Loucy (cell line): Measurements from ENCODE around the gene CACFD1.
A peak's percentile ranks its signal among the peaks of the same experiment; 100 is the strongest.

Experiments
- H2AFZ ChIP-seq: fragments of 200-600 bp; sonication (generic); 2 replicates; pipeline ENCODE4 v1.6.0; 2016; ENCODE audit warnings: antibody characterized with exemption, mild to moderate bottlenecking, low read length, moderate library complexity
- H3F3A ChIP-seq: fragments of 200-600 bp; 2 replicates; pipeline ENCODE4 v1.6.0; 2016; ENCODE audit warnings: antibody characterized with exemption, low read depth, mild to moderate bottlenecking
- H3K27me3 ChIP-seq: fragments of 200-600 bp; sonication (generic); 2 replicates; pipeline ENCODE4 v1.6.1; 2014; ENCODE audit warnings: low read length, mild to moderate bottlenecking; ENCODE audit not compliant: insufficient read depth, poor library complexity, severe bottlenecking
- H3K36me3 ChIP-seq: fragments of 200-600 bp; sonication (generic); 2 replicates; pipeline ENCODE4 v1.6.1; 2016; ENCODE audit warnings: low read length; ENCODE audit not compliant: insufficient read depth
- H3K4me1 ChIP-seq: fragments of 200-600 bp; sonication (generic); 2 replicates; pipeline ENCODE4 v1.5.1; 2014; ENCODE audit warnings: low read length, mild to moderate bottlenecking; ENCODE audit not compliant: insufficient read depth, poor library complexity, severe bottlenecking
- H3K4me2 ChIP-seq: fragments of 200-600 bp; sonication (generic); 2 replicates; pipeline ENCODE4 v1.6.0; 2014; ENCODE audit warnings: antibody characterized with exemption, low read length, low read depth, mild to moderate bottlenecking; ENCODE audit not compliant: poor library complexity, severe bottlenecking
- H3K4me3 ChIP-seq: fragments of 200-600 bp; sonication (generic); 2 replicates; pipeline ENCODE4 v1.5.1; 2014; ENCODE audit warnings: low read length, mild to moderate bottlenecking, mixed read lengths; ENCODE audit not compliant: poor library complexity, severe bottlenecking
- H3K79me2 ChIP-seq: fragments of 200-600 bp; sonication (generic); 2 replicates; pipeline ENCODE4 v1.6.1; 2014; ENCODE audit warnings: low read length; ENCODE audit not compliant: insufficient read depth
- H3K9ac ChIP-seq: fragments of 200-600 bp; sonication (generic); 2 replicates; pipeline ENCODE4 v1.6.0; 2014; ENCODE audit warnings: mild to moderate bottlenecking, low read depth, low read length, moderate library complexity; ENCODE audit not compliant: poor library complexity, severe bottlenecking
- H3K9me2 ChIP-seq: fragments of 200-600 bp; sonication (generic); replicated peaks from 2 replicates; pipeline ENCODE4 v1.6.1; 2016; ENCODE audit warnings: low read depth, low read length, mixed read lengths
- H3K9me3 ChIP-seq: fragments of 200-600 bp; sonication (generic); 2 replicates; pipeline ENCODE4 v1.6.1; 2014; ENCODE audit warnings: mild to moderate bottlenecking, antibody characterized with exemption, low read length, low read depth; ENCODE audit not compliant: insufficient read depth
- H4K20me1 ChIP-seq: fragments of 200-600 bp; sonication (generic); 2 replicates; pipeline ENCODE4 v1.6.0; 2014; ENCODE audit warnings: antibody characterized with exemption, low read length, mild to moderate bottlenecking; ENCODE audit not compliant: insufficient read depth, poor library complexity, severe bottlenecking
- EZH2phosphoT487 ChIP-seq: fragments of 200-600 bp; IDR thresholded peaks from 2 replicates; pipeline ENCODE4 v1.6.1; 2018; ENCODE audit warnings: antibody characterized with exemption, mild to moderate bottlenecking, moderate library complexity, borderline replicate concordance
- TF ChIP-seq, protein P1 (sequence below): fragments of 200-600 bp; sonication (generic); conservative IDR thresholded peaks from 2 replicates; pipeline ENCODE4 v1.5.1; 2014; ENCODE audit warnings: mild to moderate bottlenecking, antibody characterized with exemption, low read length

The CACFD1 gene

DNA sequence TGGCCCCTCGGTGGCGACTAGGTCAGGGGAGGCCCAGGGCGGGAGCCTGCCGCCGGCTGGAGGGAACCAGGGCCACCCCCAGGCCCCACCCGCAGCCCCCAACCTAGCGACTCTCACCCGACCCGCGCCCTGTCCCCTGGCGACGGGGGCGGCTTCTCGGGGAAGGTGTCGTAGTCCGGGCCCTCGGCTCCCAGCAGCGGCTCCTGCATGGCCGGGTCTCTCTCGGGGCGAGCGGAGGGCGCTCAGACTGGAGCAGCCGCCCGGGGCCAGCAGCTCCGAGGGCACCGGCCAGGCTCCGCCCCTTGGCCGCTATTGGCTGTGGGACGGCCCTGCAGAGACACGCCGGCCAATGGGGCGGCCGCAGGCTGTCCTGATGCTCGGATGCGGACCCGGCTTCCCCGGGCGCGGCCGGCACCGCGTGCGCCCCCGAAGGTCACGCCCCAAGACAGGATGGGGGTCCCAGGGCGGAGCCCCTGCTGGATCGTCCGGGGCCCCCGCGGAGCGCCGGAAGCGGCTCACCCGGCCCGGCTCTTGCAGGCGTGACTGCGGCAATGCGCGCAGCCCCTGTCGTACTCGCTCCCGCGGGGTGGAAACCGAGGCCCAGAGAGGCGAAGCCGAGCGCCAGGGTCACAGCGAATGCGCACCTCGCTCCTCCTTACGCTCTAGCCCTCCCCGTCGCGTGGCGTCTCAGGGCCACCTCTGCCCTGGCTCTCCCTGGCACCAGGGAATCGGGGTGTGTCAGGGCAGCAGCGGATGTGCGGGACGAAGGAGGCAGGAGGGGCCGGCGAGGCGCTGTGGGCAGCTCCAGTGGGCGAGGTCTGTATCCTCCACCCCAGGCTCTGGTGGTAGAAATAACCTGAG, 19.3 kb downstream of the CACFD1 start, which contains the start of gene SLC2A6:
Gene SLC2A6, minus strand, starts transcription at position 249 of the 861 bp plus-strand sequence. Its CDS starts 40 bp downstream, at position 209.
- Histone ChIP-seq H3K4me3 (peak within 1 kb of the TSS; percentile 81), H3K79me2 (peaks cover 31% of the 10 kb centered on the region), H3F3A (peaks cover 17% of the 10 kb centered on the region), H3K36me3 (no peaks in the 10 kb centered on the region), H3K9ac (peak within 1 kb of the TSS; percentile 86), H3K4me2 (peak within 1 kb of the TSS; percentile 97), H3K9me3 (no peaks in the 10 kb centered on the region), H3K4me1 (peaks cover 56% of the 10 kb centered on the region), H3K27me3 (no peaks in the 10 kb centered on the region), H2AFZ (peak within 1 kb of the TSS; percentile 80), H3K9me2 (no peaks in the 10 kb centered on the region), H4K20me1 (no peaks in the 10 kb centered on the region)
- TF ChIP-seq EZH2phosphoT487: no peak
- TF ChIP-seq, protein P1, sequence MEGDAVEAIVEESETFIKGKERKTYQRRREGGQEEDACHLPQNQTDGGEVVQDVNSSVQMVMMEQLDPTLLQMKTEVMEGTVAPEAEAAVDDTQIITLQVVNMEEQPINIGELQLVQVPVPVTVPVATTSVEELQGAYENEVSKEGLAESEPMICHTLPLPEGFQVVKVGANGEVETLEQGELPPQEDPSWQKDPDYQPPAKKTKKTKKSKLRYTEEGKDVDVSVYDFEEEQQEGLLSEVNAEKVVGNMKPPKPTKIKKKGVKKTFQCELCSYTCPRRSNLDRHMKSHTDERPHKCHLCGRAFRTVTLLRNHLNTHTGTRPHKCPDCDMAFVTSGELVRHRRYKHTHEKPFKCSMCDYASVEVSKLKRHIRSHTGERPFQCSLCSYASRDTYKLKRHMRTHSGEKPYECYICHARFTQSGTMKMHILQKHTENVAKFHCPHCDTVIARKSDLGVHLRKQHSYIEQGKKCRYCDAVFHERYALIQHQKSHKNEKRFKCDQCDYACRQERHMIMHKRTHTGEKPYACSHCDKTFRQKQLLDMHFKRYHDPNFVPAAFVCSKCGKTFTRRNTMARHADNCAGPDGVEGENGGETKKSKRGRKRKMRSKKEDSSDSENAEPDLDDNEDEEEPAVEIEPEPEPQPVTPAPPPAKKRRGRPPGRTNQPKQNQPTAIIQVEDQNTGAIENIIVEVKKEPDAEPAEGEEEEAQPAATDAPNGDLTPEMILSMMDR: no peak

DNA sequence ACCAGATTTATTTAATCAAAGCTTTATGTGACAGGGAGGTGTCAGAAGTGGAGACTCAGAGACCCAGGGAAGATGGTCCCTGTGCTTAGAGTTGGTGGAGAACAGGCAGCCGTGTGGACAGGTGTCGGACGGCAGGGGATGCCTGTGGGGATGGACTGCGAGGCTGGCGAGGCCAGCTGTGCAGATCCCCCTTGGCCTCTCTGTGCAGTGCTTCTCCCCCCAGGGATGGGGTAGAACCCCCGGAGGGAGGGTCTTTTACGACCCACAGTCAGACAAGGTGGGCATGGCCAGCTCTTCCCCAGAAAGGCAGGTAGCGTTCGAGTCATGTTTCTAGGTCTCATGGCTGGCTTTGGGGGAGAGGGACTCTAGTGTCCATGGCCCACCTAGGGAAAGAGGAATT, 23.8 kb downstream of the CACFD1 start:
- Histone ChIP-seq H3K9me2 (no peaks in the 10 kb centered on the region), H3K9ac (no peak overlapping the region), H3K4me1 (peaks cover 24% of the 10 kb centered on the region), H3F3A (peaks cover 6% of the 10 kb centered on the region; the same call in 1 of the 2 replicates), H3K4me2 (no peak overlapping the region), H4K20me1 (no peaks in the 10 kb centered on the region), H2AFZ (no peak overlapping the region), H3K4me3 (no peak overlapping the region), H3K79me2 (peaks cover 3% of the 10 kb centered on the region), H3K9me3 (no peaks in the 10 kb centered on the region), H3K36me3 (no peaks in the 10 kb centered on the region), H3K27me3 (no peaks in the 10 kb centered on the region)
- TF ChIP-seq, protein P1: no peak
- TF ChIP-seq EZH2phosphoT487: no peak

DNA sequence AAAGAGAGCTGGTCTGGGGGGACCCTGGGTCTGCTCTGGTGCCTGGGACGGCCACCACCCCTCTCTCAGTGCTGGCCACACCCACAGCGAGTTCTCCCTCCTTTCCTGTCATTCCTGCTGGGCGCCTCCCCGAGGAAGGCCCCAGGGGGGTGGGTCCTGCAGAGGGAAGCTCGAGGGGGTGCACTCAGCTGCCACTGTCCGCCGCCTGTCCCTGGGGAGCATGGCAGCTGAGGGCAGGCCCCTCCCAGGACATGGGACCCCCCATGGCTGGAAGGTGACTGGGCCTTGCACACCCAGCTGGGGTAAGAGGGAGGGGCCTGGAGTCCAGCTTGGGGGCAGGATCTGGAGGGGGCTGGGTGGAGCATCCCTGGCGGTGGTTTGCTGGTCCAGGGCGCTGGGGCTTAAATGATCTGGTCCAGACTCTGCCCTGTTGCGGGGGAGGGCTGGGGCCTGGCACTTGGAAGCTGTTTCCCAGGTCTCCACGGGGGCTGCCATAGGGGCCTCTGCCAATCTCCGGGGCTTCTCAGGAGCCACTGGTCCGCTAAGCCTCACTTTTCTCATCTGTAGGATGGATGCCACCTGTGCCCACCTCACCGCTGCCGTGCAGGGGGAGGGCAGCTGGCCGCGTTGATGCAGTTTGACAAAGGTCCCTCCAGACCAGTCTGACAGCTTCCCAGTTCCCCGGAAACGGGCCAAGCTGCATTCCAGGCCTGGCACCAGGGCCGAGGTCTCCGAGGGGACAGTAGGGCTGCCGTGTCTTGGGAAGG, 25.1 kb downstream of the CACFD1 start:
- Histone ChIP-seq H3K36me3 (no peaks in the 10 kb centered on the region), H3K4me1 (peaks cover 16% of the 10 kb centered on the region), H2AFZ (no peak overlapping the region), H3K9me2 (no peaks in the 10 kb centered on the region), H3K9ac (no peak overlapping the region), H3K9me3 (no peaks in the 10 kb centered on the region), H3F3A (peaks cover 6% of the 10 kb centered on the region; the same call in 1 of the 2 replicates), H4K20me1 (no peaks in the 10 kb centered on the region), H3K4me2 (no peak overlapping the region), H3K4me3 (no peak overlapping the region), H3K27me3 (no peaks in the 10 kb centered on the region), H3K79me2 (no peaks in the 10 kb centered on the region)
- TF ChIP-seq EZH2phosphoT487: no peak
- TF ChIP-seq, protein P1: no peak
